Measurements from ENCODE around the gene DENND5B.
A peak's percentile ranks its signal among the peaks of the same experiment; 100 is the strongest.

The DENND5B gene

GRCh38 chr12:31471823-31472222 lies 119.1 kb downstream of the DENND5B start:
- no peak for DNase-seq (ENCODE audit: low read depth, low spot score)

GRCh38 chr12:31471051-31471450 lies 119.9 kb downstream of the DENND5B start:
- DNase-seq (ENCODE audit: low read depth, low spot score) = no peak

- no peak for DNase-seq (ENCODE audit: low read depth, low spot score)
Measured at GRCh38 chr12:31470459-31470858, 120.5 kb downstream of the DENND5B start.

GRCh38 chr12:31466768-31467167 lies 124.2 kb downstream of the DENND5B start:
- no peak for DNase-seq (ENCODE audit: low read depth, low spot score)

GRCh38 chr12:31465002-31465401 lies 125.9 kb downstream of the DENND5B start:
- DNase-seq (ENCODE audit: low read depth, low spot score) = no peak

GRCh38 chr12:31460024-31460423 lies 130.9 kb downstream of the DENND5B start:
- DNase-seq (ENCODE audit: low read depth, low spot score) = no peak

- DNase-seq (ENCODE audit: low read depth, low spot score) = no peak
Measured at GRCh38 chr12:31456562-31456961, 134.4 kb downstream of the DENND5B start.

GRCh38 chr12:31444736-31445135 lies 146.2 kb downstream of the DENND5B start:
- no peak for DNase-seq (ENCODE audit: low read depth, low spot score)

- no peak for DNase-seq (ENCODE audit: low read depth, low spot score)
Measured at GRCh38 chr12:31440586-31440985, 150.3 kb downstream of the DENND5B start.

GRCh38 chr12:31440134-31440533 lies 150.8 kb downstream of the DENND5B start:
- DNase-seq (ENCODE audit: low read depth, low spot score) = no peak

GRCh38 chr12:31431721-31432240 lies 159.2 kb downstream of the DENND5B start:
- no peak for DNase-seq (ENCODE audit: low read depth, low spot score)

GRCh38 chr12:31423405-31423804 lies 167.5 kb downstream of the DENND5B start:
- DNase-seq (ENCODE audit: low read depth, low spot score) = no peak

GRCh38 chr12:31412292-31412801 lies 178.6 kb downstream of the DENND5B start:
- DNase-seq (ENCODE audit: low read depth, low spot score) = peak; percentile 67

- DNase-seq (ENCODE audit: low read depth, low spot score) = peak; percentile 14
Measured at GRCh38 chr12:31408763-31409162, 182.2 kb downstream of the DENND5B start.

- DNase-seq (ENCODE audit: low read depth, low spot score) = no peak
Measured at GRCh38 chr12:31407562-31407961, 183.4 kb downstream of the DENND5B start.

GRCh38 chr12:31406345-31406744 lies 184.6 kb downstream of the DENND5B start:
- no peak for DNase-seq (ENCODE audit: low read depth, low spot score)

- no peak for DNase-seq (ENCODE audit: low read depth, low spot score)
Measured at GRCh38 chr12:31405021-31405420, 185.9 kb downstream of the DENND5B start.

- peak; percentile 83 for DNase-seq (ENCODE audit: low read depth, low spot score)
Measured at GRCh38 chr12:31403099-31403607, 187.8 kb downstream of the DENND5B start.

- no peak for DNase-seq (ENCODE audit: low read depth, low spot score)
Measured at GRCh38 chr12:31393004-31393550, 197.9 kb downstream of the DENND5B start.

- DNase-seq (ENCODE audit: low read depth, low spot score) = peak; percentile 67
Measured at GRCh38 chr12:31390991-31391390, 199.9 kb downstream of the DENND5B start.

GRCh38 chr12:31388713-31389112 lies 202.2 kb downstream of the DENND5B start:
- no peak for DNase-seq (ENCODE audit: low read depth, low spot score)

- DNase-seq (ENCODE audit: low read depth, low spot score) = peak; percentile 32
Measured at GRCh38 chr12:31387466-31387865, 203.5 kb downstream of the DENND5B start.

- no peak for DNase-seq (ENCODE audit: low read depth, low spot score)
Measured at GRCh38 chr12:31387011-31387410, 203.9 kb downstream of the DENND5B start.

Measured in ELF-1 (cell line).